A549 treated with Hydrocortisone at 1 μM for 4 hours (cell line): ENCODE results near the gene FAM174A. TPM values are rescaled to one million over a fixed set of nuclear protein-coding genes. Genes with fewer than 3 reads are reported as not detected.

ENCODE experiments used
- total RNA-seq: library from RNA; stranded (reverse); fragments of 200-300 nt; extraction: Qiagen RNA extraction; gene quantifications from 5 replicates; pipeline ENCODE4 v1.2.3, GENCODE V29; 2022

FAM174A gene
- 10.9 to 14.6 TPM (median 13.0 TPM) in 5 replicates for total RNA-seq

GRCh38 chr5:100535060-100536005 lies at the start of gene FAM174A:
Gene FAM174A (plus strand): TSS chr5:100535374. CDS start chr5:100535531, 157 bp downstream.

